GM21367 (cell line): Measurements from ENCODE around the gene NPTX1.

Experiments
- ATAC-seq: cut with Tn5 transposase; IDR thresholded peaks from one replicate; pipeline ENCODE4 v1.9.1; 2021; ENCODE audit not compliant: unreplicated experiment

The NPTX1 gene

GRCh38 chr17:80445007-80445725 is 31.2 kb downstream of the NPTX1 start:
- ATAC-seq, result no peak

GRCh38 chr17:80444644-80444979 is 31.8 kb downstream of the NPTX1 start:
- ATAC-seq, result no peak

- ATAC-seq, result no peak
Observed at GRCh38 chr17:80443916-80444643, 32.3 kb downstream of the NPTX1 start.

GRCh38 chr17:80443498-80443897 is 32.9 kb downstream of the NPTX1 start:
- ATAC-seq, result no peak

- ATAC-seq, result no peak
Observed at GRCh38 chr17:80442764-80443163, 33.6 kb downstream of the NPTX1 start.

- no peak for ATAC-seq
Observed at GRCh38 chr17:80442323-80442659, 34.1 kb downstream of the NPTX1 start.

GRCh38 chr17:80441598-80442322 is 34.6 kb downstream of the NPTX1 start:
- ATAC-seq, result no peak

GRCh38 chr17:80441133-80441578 is 35.3 kb downstream of the NPTX1 start:
- ATAC-seq, result no peak

- no peak for ATAC-seq
Observed at GRCh38 chr17:80439499-80439898, 36.9 kb downstream of the NPTX1 start.

- no peak for ATAC-seq
Observed at GRCh38 chr17:80438806-80439205, 37.6 kb downstream of the NPTX1 start.

- ATAC-seq, result no peak
Observed at GRCh38 chr17:80437532-80437931, 38.9 kb downstream of the NPTX1 start.

- ATAC-seq, result no peak
Observed at GRCh38 chr17:80433916-80434666, 42.3 kb downstream of the NPTX1 start.

- ATAC-seq, result no peak
Observed at GRCh38 chr17:80432961-80433550, 43.4 kb downstream of the NPTX1 start.

- no peak for ATAC-seq
Observed at GRCh38 chr17:80432350-80432955, 44.0 kb downstream of the NPTX1 start.

- no peak for ATAC-seq
Observed at GRCh38 chr17:80431246-80432195, 44.9 kb downstream of the NPTX1 start.

- no peak for ATAC-seq
Observed at GRCh38 chr17:80430446-80431245, 45.8 kb downstream of the NPTX1 start.

GRCh38 chr17:80429356-80430275 is 46.8 kb downstream of the NPTX1 start:
- no peak for ATAC-seq

- no peak for ATAC-seq
Observed at GRCh38 chr17:80428796-80429195, 47.6 kb downstream of the NPTX1 start.
